Measurements from ENCODE around the gene RFC1. TPM values are rescaled to one million over a fixed set of nuclear protein-coding genes. Genes with fewer than 3 reads are reported as not detected.

RFC1 gene
- polyA plus RNA-seq, 1 of the 3 experiments (the other 2 are of a cell fraction) = 14.9 TPM

DNA sequence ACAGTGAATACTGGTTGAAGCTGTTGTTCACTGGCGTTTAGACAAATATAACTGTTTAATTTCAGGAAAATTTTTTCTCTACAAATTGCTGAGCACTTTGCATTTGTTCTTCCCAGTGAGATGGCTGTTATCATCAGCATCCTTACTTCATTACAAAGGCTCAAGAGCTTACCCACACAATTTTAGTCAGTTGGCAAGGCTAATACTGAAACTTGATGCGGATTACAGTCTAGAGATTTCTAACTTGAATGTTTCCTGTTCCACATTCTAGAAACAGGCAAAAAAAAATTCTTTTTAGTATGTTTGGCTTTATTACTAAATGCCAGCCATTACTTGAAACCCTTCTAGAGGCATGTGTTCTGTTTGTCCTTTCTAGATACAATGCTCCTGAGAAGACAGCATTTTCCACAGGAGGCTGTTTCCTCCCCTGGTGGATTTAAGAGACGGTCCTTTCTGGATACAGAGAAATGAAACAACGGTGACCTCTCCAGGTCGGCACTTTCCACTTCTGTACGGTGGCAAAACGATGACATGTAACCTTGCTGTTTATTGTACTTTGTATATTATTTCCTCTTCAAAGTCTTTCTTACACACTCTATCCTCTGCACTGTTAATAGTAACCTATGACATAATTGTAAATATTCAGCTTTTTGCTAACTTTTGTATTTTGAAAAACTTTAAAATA is 80.9 kb downstream of the RFC1 start:
- Histone ChIP-seq H3K79me2 (ENCODE audit: insufficient read depth) (no peaks in the 10 kb centered on the region), H3K4me1 (ENCODE audit: control insufficient read depth in 1 of 2, insufficient read depth in 2 of 2, low read depth in 1 of 2, low read length in 1 of 2) (no peaks in the 10 kb centered on the region), H3K9ac (no peak overlapping the region), H3K4me3 (ENCODE audit: low read depth in 2 of 2, low read length in 1 of 2) (no peak overlapping the region), H3F3A (replicated peaks; ENCODE audit: insufficient read depth) (no peaks in the 10 kb centered on the region), H3K9me3 (no peaks in the 10 kb centered on the region), H3K4me2 (no peak overlapping the region), H4K20me1 (ENCODE audit: insufficient read depth) (no peaks in the 10 kb centered on the region), H3K36me3 (replicated peaks in 1 of 2; ENCODE audit: control insufficient read depth in 1 of 2, insufficient read depth in 2 of 2, low read length in 1 of 2) (peaks cover 53 to 65% of the 10 kb centered on the region in 2 experiments), H3K27me3 (ENCODE audit: insufficient read depth) (no peaks in the 10 kb centered on the region), H3K9me2 (no peaks in the 10 kb centered on the region), H2AFZ (ENCODE audit: low read depth) (no peak overlapping the region), H3K27ac (ENCODE audit: low read depth in 2 of 2, low read length in 1 of 2) (no peak overlapping the region)
- TF ChIP-seq TCF12 (IDR thresholded peaks at IDR 0.05) (no peak), EP300 (IDR thresholded peaks at IDR 0.05; ENCODE audit: borderline replicate concordance in 1 of 2, low read depth in 1 of 2, low read length in 1 of 2) (no peak), CHD2 (IDR thresholded peaks at IDR 0.05; ENCODE audit: low read length, partially characterized antibody) (no peak), NFIC (IDR thresholded peaks at IDR 0.05; ENCODE audit: borderline replicate concordance) (no peak), TAF1 (IDR thresholded peaks at IDR 0.05; ENCODE audit: borderline replicate concordance, low read depth, low read length) (no peak), YY1 (IDR thresholded peaks at IDR 0.05; ENCODE audit: low read depth) (no peak)
- TF ChIP-seq, protein P1, sequence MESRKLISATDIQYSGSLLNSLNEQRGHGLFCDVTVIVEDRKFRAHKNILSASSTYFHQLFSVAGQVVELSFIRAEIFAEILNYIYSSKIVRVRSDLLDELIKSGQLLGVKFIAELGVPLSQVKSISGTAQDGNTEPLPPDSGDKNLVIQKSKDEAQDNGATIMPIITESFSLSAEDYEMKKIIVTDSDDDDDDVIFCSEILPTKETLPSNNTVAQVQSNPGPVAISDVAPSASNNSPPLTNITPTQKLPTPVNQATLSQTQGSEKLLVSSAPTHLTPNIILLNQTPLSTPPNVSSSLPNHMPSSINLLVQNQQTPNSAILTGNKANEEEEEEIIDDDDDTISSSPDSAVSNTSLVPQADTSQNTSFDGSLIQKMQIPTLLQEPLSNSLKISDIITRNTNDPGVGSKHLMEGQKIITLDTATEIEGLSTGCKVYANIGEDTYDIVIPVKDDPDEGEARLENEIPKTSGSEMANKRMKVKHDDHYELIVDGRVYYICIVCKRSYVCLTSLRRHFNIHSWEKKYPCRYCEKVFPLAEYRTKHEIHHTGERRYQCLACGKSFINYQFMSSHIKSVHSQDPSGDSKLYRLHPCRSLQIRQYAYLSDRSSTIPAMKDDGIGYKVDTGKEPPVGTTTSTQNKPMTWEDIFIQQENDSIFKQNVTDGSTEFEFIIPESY (IDR thresholded peaks at IDR 0.05; ENCODE audit: borderline replicate concordance, low read depth) = no peak
- TF ChIP-seq, protein P2, sequence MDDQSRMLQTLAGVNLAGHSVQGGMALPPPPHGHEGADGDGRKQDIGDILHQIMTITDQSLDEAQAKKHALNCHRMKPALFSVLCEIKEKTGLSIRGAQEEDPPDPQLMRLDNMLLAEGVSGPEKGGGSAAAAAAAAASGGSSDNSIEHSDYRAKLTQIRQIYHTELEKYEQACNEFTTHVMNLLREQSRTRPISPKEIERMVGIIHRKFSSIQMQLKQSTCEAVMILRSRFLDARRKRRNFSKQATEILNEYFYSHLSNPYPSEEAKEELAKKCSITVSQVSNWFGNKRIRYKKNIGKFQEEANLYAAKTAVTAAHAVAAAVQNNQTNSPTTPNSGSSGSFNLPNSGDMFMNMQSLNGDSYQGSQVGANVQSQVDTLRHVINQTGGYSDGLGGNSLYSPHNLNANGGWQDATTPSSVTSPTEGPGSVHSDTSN (IDR thresholded peaks at IDR 0.05) = no peak
- TF ChIP-seq, protein P3, sequence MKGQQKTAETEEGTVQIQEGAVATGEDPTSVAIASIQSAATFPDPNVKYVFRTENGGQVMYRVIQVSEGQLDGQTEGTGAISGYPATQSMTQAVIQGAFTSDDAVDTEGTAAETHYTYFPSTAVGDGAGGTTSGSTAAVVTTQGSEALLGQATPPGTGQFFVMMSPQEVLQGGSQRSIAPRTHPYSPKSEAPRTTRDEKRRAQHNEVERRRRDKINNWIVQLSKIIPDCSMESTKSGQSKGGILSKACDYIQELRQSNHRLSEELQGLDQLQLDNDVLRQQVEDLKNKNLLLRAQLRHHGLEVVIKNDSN (IDR thresholded peaks at IDR 0.05; ENCODE audit: borderline replicate concordance, low read depth) = no peak
- WGBS (ENCODE audit: low lambda C conversion rate) = 86% methylated on average over 7 of the region's 7 CpGs
- DNase-seq = no peak
- CTCF ChIA-PET = interaction anchor here (0.7 to 1.1 kb wide), 2 partner anchors 15 to 20 kb away, joined by 3 read pairs; no protein-coding TSS in a partner anchor
- POLR2A ChIA-PET = no interaction called here

DNA sequence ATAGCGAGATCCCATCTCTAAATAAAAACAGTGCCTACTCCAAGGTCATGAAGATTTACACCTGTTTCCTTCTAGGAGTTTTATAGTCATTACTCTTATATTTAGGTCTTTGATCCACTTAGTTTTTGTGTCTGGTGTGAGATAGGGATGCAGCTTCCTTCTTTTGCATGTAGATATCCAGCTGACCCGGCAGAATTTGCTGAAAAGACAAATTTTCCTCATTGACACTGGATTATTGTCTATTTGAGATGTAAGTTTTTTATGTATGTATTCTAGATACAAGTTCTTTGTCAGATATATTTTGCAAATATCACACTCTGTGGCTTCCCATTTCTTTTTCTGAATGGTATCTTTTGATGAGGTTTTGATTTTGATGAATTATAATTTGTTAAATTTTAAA is 85.4 kb downstream of the RFC1 start:
- Histone ChIP-seq H3K9me2 (no peaks in the 10 kb centered on the region), H3K4me2 (no peak overlapping the region), H3K4me3 (ENCODE audit: low read depth in 2 of 2, low read length in 1 of 2) (no peak overlapping the region), H3K27me3 (ENCODE audit: insufficient read depth) (no peaks in the 10 kb centered on the region), H2AFZ (ENCODE audit: low read depth) (no peak overlapping the region), H3K9ac (no peak overlapping the region), H3K27ac (ENCODE audit: low read depth in 2 of 2, low read length in 1 of 2) (no peak overlapping the region), H3K36me3 (replicated peaks in 1 of 2; ENCODE audit: control insufficient read depth in 1 of 2, insufficient read depth in 2 of 2, low read length in 1 of 2) (peaks cover 26 to 32% of the 10 kb centered on the region in 2 experiments), H4K20me1 (ENCODE audit: insufficient read depth) (no peaks in the 10 kb centered on the region), H3F3A (replicated peaks; ENCODE audit: insufficient read depth) (no peaks in the 10 kb centered on the region), H3K4me1 (ENCODE audit: control insufficient read depth in 1 of 2, insufficient read depth in 2 of 2, low read depth in 1 of 2, low read length in 1 of 2) (peaks cover 0 to 11% of the 10 kb centered on the region in 2 experiments; a peak in 1 of 4 replicates), H3K9me3 (no peaks in the 10 kb centered on the region), H3K79me2 (ENCODE audit: insufficient read depth) (no peaks in the 10 kb centered on the region)
- DNase-seq = no peak
- 94% methylated on average over 2 of the region's 2 CpGs for WGBS (ENCODE audit: low lambda C conversion rate)
- ChIA-PET POLR2A (no interaction called here), CTCF (no interaction called here)
- TF ChIP-seq FOXM1 (IDR thresholded peaks at IDR 0.05; ENCODE audit: low read depth) (no peak), RCOR1 (IDR thresholded peaks at IDR 0.05; ENCODE audit: low read length) (no peak), GATA2 (CRISPR knock-in tag; IDR thresholded peaks at IDR 0.05) (no peak), RXRA (IDR thresholded peaks at IDR 0.05; ENCODE audit: borderline replicate concordance, low read depth) (no peak), TEAD4 (IDR thresholded peaks at IDR 0.05; ENCODE audit: borderline replicate concordance, insufficient read depth) (no peak), SMC3 (IDR thresholded peaks at IDR 0.05; ENCODE audit: low read depth, low read length) (no peak), TAF1 (IDR thresholded peaks at IDR 0.05; ENCODE audit: borderline replicate concordance, low read depth, low read length) (no peak)
- TF ChIP-seq, protein P1 (IDR thresholded peaks at IDR 0.05; ENCODE audit: borderline replicate concordance, low read depth) = no peak
- TF ChIP-seq, protein P4, sequence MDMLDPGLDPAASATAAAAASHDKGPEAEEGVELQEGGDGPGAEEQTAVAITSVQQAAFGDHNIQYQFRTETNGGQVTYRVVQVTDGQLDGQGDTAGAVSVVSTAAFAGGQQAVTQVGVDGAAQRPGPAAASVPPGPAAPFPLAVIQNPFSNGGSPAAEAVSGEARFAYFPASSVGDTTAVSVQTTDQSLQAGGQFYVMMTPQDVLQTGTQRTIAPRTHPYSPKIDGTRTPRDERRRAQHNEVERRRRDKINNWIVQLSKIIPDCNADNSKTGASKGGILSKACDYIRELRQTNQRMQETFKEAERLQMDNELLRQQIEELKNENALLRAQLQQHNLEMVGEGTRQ (IDR thresholded peaks at IDR 0.05; ENCODE audit: borderline replicate concordance, low read depth, low read length) = no peak
- TF ChIP-seq, protein P5, sequence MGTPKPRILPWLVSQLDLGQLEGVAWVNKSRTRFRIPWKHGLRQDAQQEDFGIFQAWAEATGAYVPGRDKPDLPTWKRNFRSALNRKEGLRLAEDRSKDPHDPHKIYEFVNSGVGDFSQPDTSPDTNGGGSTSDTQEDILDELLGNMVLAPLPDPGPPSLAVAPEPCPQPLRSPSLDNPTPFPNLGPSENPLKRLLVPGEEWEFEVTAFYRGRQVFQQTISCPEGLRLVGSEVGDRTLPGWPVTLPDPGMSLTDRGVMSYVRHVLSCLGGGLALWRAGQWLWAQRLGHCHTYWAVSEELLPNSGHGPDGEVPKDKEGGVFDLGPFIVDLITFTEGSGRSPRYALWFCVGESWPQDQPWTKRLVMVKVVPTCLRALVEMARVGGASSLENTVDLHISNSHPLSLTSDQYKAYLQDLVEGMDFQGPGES (IDR thresholded peaks at IDR 0.05; ENCODE audit: low read depth, low read length) = no peak
